GM18909 (cell line): ENCODE measurements around the gene FGFBP2.
"Not testable (repeated sequence)": the region's sequence is repeated elsewhere in the genome, so short reads cannot be mapped to it uniquely, and the experiment has no call there.

Experiments used
- ATAC-seq: cut with Tn5 transposase; IDR thresholded peaks from one replicate; pipeline ENCODE4 v1.9.1; 2021; ENCODE audit warnings: mild to moderate bottlenecking; ENCODE audit not compliant: unreplicated experiment, poor library complexity

FGFBP2 gene

DNA sequence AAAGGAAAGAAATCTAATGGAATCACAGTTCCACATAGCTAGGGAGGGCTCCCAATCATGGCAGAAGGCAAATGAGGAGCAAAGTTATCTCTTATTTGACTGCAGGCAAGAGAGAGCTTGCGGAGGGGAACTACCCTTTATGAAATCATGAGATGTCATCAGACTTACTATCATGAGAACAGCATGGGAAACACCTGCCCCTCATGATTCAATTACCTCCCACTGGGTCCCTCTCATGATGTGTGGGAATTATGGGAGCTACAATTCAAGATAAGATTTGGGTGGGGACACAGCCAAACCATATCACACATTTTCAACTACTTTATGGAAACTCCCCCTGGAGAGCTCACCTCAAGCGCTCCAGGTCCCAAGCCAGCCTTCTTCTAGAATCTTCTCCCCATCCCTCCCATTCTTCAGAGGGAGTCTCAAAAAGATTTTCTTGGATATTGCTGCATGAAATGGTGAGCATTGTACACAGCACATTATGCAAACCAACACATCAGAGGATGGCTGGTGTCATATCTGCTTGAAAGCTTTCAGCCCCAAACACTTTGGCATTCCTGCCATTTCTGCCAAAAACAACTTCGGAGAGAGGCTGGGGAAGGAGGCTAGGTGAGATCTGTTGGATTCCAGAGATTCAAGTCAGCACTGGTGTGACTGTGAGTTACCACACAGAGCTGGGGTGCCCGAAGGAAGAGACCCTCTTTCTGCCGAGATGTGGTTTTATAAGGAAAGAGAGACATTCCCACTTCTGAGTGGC, 31.3 kb downstream of the FGFBP2 start:
- ATAC-seq, result no peak

DNA sequence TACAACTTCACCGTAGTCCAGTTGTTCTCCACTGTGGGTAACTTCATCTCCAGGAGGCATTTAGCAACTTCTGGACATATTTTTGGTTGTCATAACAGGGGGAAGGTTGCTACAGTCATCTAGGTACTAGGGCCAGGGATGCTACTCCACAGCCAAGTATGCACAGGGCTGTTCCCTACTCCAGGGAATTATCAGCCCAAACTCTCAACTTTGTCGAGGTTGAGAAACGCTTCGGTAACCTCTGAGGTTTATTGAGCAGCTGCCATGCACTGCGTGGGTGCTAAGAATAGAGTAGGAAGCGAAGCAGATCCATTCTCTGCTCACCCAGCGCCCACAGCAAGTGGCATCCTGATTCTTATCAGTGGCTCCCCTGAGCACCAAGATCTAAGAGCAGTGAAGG, 32.7 kb downstream of the FGFBP2 start:
- no peak for ATAC-seq

DNA sequence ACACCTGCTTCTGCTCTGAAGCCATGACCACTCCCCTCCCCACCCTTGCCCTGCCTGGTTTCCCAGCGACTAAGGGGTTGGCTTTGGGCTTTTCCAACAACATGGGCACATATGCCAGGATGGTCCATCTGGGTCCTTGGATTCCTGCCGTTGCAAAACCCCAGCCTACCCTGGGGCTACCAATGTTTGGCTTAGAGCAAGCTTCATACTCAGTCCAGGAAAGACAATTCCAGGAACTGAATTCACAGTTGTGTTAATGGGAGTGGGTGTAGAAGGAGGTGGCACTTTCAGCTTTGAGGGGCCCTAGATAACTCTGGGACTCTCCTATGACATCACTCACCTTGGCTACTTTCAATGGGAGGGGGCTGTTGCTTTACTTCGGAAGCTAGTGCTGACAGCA, 33.4 kb downstream of the FGFBP2 start:
- no peak for ATAC-seq

DNA sequence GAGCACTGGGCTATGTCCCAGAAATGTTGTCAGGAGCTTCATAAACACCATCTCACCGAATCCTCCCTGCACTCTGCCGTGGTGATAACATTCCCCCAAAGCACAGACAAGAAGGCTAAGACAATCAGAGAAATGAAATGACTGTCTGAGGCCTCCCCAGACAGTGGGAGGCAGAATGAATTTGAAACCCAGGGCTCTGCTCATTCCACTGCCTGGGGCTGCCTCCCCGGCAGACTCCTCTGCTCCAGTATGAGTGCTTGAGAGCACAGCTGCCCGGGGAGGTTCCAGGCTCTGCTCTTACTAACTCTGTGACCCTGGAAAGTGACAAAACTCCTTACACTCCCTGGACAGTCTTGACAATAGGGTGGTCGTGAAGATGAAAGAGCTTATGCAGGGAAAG, 34.1 kb downstream of the FGFBP2 start:
- no peak for ATAC-seq

DNA sequence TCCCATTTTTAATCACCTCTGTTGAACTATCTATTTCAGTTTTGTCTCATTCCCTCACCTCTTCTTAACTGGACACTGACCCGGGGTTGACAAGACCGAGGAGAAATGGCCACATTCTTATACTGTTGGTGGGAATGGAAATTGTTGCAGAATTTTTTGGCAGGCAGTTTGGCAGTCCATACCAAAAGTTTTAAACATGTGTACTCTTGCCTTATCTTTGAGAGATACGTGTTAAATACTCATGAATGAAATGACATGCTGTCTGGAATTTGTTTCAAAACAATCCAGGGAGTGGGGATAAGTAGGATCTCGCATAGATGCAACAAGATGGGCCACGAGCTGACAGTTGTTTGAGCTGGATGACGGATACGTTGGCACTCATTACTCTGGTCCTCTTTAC, 36.5 kb downstream of the FGFBP2 start:
- ATAC-seq, result no peak

DNA sequence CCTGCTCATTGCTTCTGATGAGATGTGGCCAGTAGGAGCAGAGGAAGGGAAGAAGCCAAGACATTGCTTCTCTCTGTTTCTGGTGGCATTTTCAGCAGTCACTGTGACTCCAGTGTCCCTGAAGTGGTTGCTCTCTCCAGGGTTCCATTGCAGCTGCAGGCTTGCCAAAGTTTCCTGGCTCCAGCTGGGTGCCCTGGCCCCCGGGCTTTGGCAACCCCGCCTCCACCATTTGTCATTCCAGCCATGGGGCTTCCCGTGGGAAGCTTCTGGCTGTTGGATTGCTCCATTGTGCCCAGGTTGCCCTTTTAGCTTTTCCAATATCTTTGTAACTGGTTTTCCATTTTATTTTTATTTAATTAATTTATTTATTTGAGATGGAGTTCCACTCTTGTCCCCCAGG, 37.1 kb downstream of the FGFBP2 start:
- no peak for ATAC-seq

DNA sequence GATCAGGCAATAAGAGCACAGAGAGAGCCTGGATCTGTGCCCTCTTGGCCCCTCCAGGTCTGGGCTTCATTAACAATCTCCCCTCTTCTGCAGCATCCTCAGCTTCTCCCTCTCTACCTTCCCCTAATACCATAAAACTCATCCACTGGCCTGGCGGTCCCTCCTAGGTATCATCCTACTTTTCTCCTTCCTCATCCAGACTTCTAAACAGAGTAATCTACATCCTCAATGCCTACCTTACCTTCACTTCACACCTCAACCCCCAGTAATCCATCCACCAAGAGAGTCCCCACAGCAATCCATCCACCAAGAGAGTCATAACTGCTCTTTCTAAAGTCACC, 41.4 kb downstream of the FGFBP2 start:
- ATAC-seq, result no peak

DNA sequence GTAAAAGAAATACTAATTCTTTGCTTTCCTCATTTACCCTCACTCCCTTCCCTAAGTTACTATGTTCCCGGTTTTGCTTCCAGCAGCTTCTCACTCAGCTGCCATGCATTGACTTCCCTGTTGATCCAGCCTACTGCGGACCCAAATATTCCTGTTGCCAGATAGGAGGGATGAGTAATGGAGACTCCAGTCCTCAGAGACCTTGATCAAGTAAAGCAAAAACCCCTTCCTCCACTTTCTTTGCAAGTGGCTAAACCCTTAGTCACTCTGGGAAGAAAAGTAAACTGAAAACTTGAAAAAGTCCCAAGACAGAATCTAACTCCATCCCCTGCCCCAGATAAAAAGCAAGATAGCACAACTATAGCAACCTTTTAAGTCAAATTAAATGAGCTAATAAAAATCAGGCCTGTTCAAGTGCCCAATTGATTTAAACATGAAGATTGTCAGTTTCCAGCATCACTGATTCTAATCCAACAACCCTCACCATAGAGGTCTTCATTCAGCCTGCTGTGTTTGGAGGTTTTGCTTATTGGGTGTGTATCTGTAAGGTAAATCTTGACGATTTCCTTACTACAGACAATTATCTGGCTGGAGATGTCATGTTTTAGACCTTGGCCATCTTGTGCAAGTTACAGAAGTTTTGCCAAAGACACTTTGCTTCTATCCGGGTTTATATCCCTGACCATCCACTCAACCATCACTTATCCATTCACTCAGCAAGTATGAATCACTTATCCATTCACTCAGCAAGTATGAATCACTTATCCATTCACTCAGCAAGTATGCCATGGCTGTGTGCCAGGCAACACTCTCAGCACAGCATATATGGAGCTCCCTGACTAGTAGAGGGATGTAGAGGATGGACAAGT, 42.0 kb downstream of the FGFBP2 start:
- no peak for ATAC-seq

DNA sequence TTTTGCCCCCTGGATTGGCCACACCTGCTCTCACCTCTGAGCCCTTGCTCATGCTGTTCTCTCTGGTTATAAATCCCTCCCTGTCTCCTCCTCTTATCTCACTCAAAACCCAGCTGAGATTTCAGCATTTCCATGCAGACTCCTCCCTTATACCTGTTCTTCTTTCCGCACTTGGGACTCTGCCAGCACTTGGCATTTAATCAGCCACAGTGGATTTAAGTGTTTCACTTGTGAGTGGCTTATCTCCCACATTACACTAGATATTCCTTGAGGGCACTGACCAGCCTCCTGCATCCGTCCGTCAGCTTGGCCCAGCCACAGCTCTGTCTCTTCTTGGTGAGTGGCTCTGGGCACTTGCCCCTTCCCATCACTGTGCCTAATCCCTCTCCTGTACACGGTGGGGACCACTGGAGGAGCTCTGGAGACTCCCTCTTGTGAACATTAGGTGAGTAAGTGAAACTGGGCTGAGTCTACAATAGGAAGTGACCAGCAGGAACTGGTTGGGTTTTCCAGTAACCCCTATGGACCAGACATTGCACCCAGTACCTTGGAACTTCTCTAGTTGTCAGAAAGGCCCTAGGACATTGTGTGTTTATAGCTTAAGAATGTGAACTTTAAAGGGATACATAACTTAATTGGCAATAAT, 44.4 kb downstream of the FGFBP2 start:
- no peak for ATAC-seq

DNA sequence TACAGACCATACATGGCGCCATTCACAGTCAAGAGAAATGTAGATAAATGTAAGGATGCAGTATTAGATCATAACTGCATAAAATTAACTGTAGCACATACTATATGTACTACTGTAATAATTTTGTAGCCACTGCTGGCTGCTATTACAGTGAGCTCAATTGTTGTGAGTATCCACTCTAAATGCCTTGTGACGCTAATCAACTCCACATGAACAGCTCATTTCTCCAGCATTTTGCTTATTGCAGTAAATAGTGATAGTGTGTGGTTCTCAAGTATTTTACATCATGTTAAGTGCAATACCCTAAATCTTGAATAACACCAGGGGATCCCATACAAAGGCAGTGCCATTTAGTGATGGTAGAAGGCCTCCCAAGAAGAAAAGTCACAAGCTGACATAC, 45.7 kb downstream of the FGFBP2 start:
- no peak for ATAC-seq

DNA sequence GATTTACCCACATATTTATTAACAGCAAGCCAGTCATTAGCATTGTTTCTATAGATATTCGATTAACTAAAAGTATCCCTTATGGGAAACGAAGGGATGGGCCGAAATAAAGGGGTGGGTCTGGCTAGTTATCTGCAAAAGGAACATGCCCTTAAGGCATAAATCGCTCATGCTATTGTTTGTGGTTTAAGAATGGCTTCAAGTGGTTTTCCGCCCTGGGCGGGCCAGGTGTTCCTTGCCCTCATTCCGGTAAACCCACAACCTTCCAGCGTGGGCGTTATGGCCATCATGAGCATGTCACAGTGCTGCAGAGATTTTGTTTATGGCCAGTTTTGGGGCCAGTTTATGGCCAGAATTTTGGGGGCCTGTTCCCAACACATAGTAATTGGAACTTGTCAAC, 46.6 kb downstream of the FGFBP2 start:
- not testable (repeated sequence) for ATAC-seq

DNA sequence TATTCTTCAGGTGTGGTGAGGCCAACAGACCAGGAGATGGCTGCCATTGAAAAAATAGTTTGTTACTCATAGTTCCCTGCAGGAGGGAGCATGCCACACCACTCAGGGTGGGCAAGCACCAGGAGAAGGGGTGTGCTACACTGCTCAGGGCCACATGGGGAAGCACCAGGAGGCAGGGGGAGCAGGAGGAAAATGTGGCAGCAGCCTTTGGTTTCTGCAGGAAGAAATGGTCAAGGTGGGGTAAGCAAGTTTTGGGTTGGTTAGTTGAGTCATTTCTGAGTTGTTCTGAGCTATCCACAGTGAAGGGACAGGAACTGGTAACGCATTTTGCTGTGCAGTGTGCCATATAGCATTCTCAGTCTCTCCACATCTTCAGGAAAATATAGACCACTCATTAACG, 48.2 kb downstream of the FGFBP2 start:
- no peak for ATAC-seq

DNA sequence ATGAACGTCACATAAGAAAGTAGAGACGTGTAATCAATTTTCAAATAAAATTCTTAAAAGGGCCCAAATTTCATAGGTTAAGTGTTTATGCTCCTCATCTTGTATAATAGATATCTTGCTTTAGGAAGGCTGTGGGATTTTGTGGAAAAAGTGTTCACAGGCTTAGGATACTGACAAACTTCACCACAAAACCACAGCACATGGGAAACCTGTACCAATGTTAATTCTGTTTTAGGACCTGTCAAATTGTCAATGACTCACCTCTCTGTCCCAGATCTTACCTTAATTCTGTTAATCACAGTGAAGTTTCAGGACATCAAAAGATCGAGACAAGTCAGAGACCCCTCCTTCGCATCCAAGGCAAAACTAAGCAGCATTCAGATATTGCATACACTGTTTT, 48.7 kb downstream of the FGFBP2 start:
- ATAC-seq, result no peak

DNA sequence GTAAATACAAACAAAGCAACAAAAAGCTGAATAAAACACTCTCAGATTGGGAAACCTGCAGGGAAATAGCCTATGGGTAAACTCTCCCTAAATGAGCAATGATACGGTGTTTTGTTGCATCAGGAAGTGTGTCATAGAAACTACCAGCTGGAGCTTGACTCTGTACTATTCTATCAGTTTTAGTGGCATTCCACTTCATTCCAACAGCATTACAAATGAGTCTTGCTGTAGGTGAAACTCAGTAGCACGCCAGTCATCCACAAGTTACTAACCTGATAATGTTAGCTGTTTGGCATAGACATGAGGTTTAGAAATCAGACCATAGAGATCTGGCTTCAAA, 49.4 kb downstream of the FGFBP2 start:
- no peak for ATAC-seq

DNA sequence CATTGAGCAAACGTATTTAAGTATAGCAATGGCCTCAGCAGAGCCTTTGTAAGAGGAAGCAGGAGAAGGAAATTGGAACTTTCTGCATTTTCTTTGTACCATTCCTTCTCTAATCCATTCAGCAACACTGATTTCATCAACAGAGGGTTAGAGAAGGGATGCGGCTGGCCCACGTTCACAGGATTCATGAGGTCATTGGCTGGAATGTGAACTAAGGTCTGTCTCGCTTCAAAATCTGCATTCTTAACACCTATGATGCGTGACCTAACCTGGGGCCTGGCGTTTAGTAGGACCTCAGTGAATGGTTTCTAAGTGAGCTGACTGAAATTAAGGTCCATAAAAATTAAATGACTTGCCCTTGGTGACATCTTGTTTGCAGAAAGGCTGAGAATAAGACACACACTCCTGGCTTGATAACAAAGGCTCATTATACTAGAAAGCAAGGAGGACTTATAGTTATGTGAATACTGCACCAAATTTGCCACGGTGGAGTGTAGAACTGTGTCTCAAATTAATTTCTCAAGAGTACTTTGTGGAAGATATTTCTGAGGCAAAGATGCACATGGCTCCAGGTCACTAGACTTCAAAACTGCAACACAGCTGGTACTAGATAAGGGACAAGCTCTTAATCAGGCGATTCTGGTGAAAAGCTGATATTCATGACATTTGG, 49.9 kb downstream of the FGFBP2 start:
- ATAC-seq, result no peak

DNA sequence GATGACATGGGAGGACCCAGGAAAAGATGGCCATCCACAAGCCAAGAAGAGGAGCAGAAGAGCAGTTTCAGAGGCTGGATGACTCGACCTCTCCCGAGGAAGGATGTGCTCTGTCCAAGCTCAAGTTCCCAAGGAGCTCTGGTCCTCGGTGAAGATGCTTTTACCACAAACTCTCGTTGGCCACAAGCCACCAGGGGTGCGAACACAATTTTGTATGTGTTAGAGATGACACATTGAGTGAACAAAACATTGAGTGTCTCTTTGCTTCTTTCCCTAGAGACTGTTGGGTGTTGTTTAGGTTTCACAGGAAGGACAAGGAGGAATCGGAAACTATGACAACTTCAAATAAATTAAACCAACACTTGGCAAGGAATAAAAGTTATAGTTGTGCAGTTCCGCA, 50.7 kb downstream of the FGFBP2 start:
- ATAC-seq, result no peak
